Activated naive CD4-positive, alpha-beta T cell treated with anti-CD3 and anti-CD28 coated beads for 36 hours (primary cell): Measurements from ENCODE around the gene MRAP. TPM values are rescaled to one million over a fixed set of nuclear protein-coding genes. Genes with fewer than 3 reads are reported as not detected.

ENCODE experiments used
- CTCF ChIA-PET: fragments of 350-600 bp; sonication (Branson Sonifier 250); formaldehyde crosslinking; loops from one replicate; lab custom pipeline; 2021; ENCODE audit warnings: antibody characterized with exemption; lab: Charles Lee
- DNase-seq: peaks from one replicate; pipeline ENCODE4 v3.0.0-alpha.2; 2020
- H3K27ac Mint-ChIP-seq: one replicate; pipeline ENCODE4 v1.8.0; 2021; ENCODE audit warnings: mild to moderate bottlenecking, mixed read lengths
- H3K27me3 Mint-ChIP-seq: one replicate; pipeline ENCODE4 v1.8.0; 2021; ENCODE audit warnings: low read depth, mixed read lengths
- H3K36me3 Mint-ChIP-seq: one replicate; pipeline ENCODE4 v1.8.0; 2021; ENCODE audit warnings: low read depth, mixed read lengths
- H3K4me1 Mint-ChIP-seq: one replicate; pipeline ENCODE4 v1.8.0; 2021; ENCODE audit warnings: low read depth, mixed read lengths
- H3K4me3 Mint-ChIP-seq: one replicate; pipeline ENCODE4 v1.8.0; 2021; ENCODE audit warnings: mild to moderate bottlenecking, moderate library complexity, mixed read lengths
- H3K9me3 Mint-ChIP-seq: one replicate; pipeline ENCODE4 v1.8.0; 2021; ENCODE audit warnings: mixed read lengths
- intact Hi-C: fragments of 100-400 bp; cut with micrococcal nuclease; formaldehyde crosslinking; loops from one replicate; pipeline ENCODE4 v1.15.1; 2023
- total RNA-seq, 2 experiments: library from RNA; stranded (reverse); gene quantifications; one replicate each; pipeline ENCODE4 v1.2.3, GENCODE V29; 2021

MRAP gene
- total RNA-seq, 2 experiments from 2014 or later, result not detected

DNA sequence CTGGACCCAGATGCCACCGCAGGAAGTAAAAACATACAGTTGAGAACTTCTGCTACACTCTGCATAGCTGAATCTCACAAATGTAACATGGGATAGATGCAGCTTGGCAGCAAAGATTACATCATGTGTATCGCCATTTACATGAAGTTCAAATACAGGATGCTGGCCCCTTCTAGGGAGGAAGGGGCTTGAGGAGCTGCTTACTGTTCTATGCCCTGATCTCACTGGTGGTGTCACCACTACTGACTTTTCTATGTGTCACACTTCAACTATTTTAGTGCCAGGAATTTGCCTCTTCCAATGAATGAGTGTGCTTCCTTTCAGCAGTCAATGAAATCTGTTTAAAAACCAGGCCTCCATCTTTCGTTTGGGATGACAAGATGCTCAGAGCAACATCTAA lies 31.1 kb downstream of the MRAP start:
- intact Hi-C loops, result no loop called here
- no peaks in the 10 kb centered on the region for H3K4me1 Mint-ChIP-seq
- H3K27me3 Mint-ChIP-seq, result no peaks in the 10 kb centered on the region
- no peaks in the 10 kb centered on the region for H3K9me3 Mint-ChIP-seq
- no peak overlapping the region for H3K27ac Mint-ChIP-seq
- CTCF ChIA-PET, result interaction anchor here (0.7 kb wide), 1 partner anchor 18 kb away, joined by 4 read pairs; no protein-coding TSS in a partner anchor
- no peak for DNase-seq
- peaks cover 75% of the 10 kb centered on the region for H3K36me3 Mint-ChIP-seq
- no peak overlapping the region for H3K4me3 Mint-ChIP-seq

- peaks cover 75% of the 10 kb centered on the region for H3K36me3 Mint-ChIP-seq
- H3K4me3 Mint-ChIP-seq, result no peak overlapping the region
- H3K27ac Mint-ChIP-seq, result no peak overlapping the region
- H3K4me1 Mint-ChIP-seq, result no peaks in the 10 kb centered on the region
- H3K9me3 Mint-ChIP-seq, result no peaks in the 10 kb centered on the region
- H3K27me3 Mint-ChIP-seq, result no peaks in the 10 kb centered on the region
- CTCF ChIA-PET, result interaction anchor here (0.6 to 0.7 kb wide), 2 partner anchors 19 to 500 kb away, joined by 4 read pairs; no protein-coding TSS in a partner anchor
- no peak for DNase-seq
- intact Hi-C loops, result no loop called here
These were observed 32.2 kb downstream of the MRAP start for GRCh38 chr21:32330784-32331311.

GRCh38 chr21:32331444-32332305 lies 33.0 kb downstream of the MRAP start:
- intact Hi-C loops, result no loop called here
- DNase-seq, result no peak
- H3K27ac Mint-ChIP-seq, result peak overlapping the region; percentile 8
- no peaks in the 10 kb centered on the region for H3K4me1 Mint-ChIP-seq
- CTCF ChIA-PET, result interaction anchor here (0.6 kb wide), 1 partner anchor 466 kb away, joined by 3 read pairs; no protein-coding TSS in a partner anchor
- peaks cover 79% of the 10 kb centered on the region for H3K36me3 Mint-ChIP-seq
- H3K9me3 Mint-ChIP-seq, result no peaks in the 10 kb centered on the region
- no peaks in the 10 kb centered on the region for H3K27me3 Mint-ChIP-seq
- H3K4me3 Mint-ChIP-seq, result no peak overlapping the region

GRCh38 chr21:32332463-32332951 lies 33.9 kb downstream of the MRAP start:
- CTCF ChIA-PET, result interaction anchor here (0.6 to 1.1 kb wide), 2 partner anchors 9 to 467 kb away, joined by 3 read pairs; no protein-coding TSS in a partner anchor
- intact Hi-C loops, result no loop called here
- H3K9me3 Mint-ChIP-seq, result no peaks in the 10 kb centered on the region
- H3K27ac Mint-ChIP-seq, result no peak overlapping the region
- H3K36me3 Mint-ChIP-seq, result peaks cover 79% of the 10 kb centered on the region
- DNase-seq, result no peak
- H3K4me3 Mint-ChIP-seq, result no peak overlapping the region
- H3K4me1 Mint-ChIP-seq, result no peaks in the 10 kb centered on the region
- no peaks in the 10 kb centered on the region for H3K27me3 Mint-ChIP-seq

DNA sequence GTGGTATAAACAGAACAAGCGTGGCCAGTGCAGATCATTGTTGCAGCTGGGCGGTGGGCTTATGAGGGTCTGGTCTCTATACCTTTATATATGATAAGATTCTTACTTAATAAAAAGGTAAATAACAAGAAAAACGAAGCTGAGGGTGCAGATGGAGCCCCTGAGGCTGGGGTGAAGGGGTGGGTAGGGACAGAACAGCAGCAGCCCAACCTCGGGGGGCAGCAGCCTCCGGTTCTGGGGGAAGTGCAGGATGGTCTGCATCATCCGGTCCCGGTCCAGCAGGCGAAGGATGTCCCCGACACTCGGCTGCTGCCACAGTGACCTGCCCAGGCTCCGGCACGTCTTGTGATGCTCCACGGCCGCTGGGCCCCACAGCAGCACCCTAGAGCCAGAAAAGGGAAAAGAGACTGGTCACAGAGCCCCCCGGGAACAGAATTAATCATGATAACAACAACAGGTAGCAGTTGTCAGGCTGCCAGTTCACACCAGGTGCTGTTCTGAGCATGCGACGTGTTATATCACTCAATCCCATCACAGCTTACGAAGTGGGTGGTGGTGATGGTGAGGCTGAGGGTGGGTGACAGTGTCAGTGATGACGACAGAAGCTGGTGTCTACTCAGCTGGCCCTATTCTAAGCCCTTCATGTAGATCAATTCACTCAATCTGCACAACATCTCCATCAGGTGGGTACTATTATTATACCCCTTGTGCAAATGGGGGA lies 35.5 kb downstream of the MRAP start:
- intact Hi-C loops, result no loop called here
- H3K36me3 Mint-ChIP-seq, result peaks cover 77% of the 10 kb centered on the region
- CTCF ChIA-PET, result no interaction called here
- H3K4me1 Mint-ChIP-seq, result no peaks in the 10 kb centered on the region
- no peak overlapping the region for H3K27ac Mint-ChIP-seq
- H3K27me3 Mint-ChIP-seq, result no peaks in the 10 kb centered on the region
- DNase-seq, result no peak
- no peak overlapping the region for H3K4me3 Mint-ChIP-seq
- H3K9me3 Mint-ChIP-seq, result no peaks in the 10 kb centered on the region

GRCh38 chr21:32334980-32335531 lies 36.4 kb downstream of the MRAP start:
- Mint-ChIP-seq H3K27ac (no peak overlapping the region), H3K4me1 (no peaks in the 10 kb centered on the region), H3K4me3 (no peak overlapping the region), H3K36me3 (peaks cover 72% of the 10 kb centered on the region), H3K27me3 (no peaks in the 10 kb centered on the region), H3K9me3 (no peaks in the 10 kb centered on the region)
- CTCF ChIA-PET, result no interaction called here
- intact Hi-C loops, result no loop called here
- no peak for DNase-seq

DNA sequence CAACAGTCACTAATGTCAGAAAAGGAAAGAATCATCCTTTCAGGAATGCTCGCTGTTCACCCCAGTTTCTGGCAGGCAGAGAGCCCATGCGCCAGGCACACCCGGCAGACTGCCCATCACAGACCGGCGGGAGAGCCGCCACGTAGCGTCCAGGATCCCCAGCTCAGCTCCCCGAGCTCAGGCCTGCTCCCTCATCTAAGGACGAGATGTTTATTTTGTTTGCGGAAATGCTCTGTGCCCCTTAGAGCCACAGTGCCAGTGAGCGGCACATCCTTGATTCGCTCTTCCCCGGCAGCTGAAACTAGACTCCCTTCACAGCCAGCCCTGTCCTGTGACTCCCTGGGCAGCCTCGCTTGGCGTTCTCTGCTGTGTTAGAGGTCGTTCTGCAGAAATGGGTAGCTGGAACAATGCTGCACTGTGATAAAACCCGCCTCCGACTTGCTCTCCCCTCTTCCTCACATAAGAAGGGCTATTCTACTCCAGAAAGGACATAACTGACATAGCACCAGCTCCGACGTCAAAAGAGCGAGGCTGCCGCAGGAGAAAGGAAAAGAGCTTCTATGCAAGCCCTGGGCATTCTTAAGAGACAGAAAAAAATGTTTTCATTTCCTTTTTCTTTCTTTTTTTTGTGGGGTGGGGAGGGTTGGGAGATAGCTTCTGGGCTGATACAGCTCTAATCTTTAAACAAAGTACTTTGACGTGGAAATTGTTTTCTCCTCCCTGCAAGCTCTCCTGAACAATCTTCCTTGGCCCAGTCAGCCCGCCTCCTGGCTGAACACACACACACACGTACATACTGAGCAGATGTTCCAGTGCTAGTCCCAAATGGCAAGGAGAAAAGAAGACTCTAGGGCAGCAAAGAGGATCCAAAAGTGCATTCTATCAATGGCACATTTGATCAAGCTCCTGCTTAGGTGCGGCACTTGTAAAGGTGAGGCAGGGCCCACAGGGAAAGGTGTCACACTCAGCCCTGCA lies 37.2 kb downstream of the MRAP start:
- Mint-ChIP-seq H3K9me3 (no peaks in the 10 kb centered on the region), H3K4me1 (no peaks in the 10 kb centered on the region), H3K4me3 (no peak overlapping the region), H3K27me3 (no peaks in the 10 kb centered on the region), H3K36me3 (peaks cover 69% of the 10 kb centered on the region), H3K27ac (no peak overlapping the region)
- CTCF ChIA-PET, result no interaction called here
- intact Hi-C loops, result no loop called here
- no peak for DNase-seq

- H3K27me3 Mint-ChIP-seq, result no peaks in the 10 kb centered on the region
- intact Hi-C loops, result no loop called here
- CTCF ChIA-PET, result no interaction called here
- H3K36me3 Mint-ChIP-seq, result peaks cover 70% of the 10 kb centered on the region
- no peaks in the 10 kb centered on the region for H3K9me3 Mint-ChIP-seq
- H3K4me1 Mint-ChIP-seq, result no peaks in the 10 kb centered on the region
- H3K27ac Mint-ChIP-seq, result no peak overlapping the region
- no peak for DNase-seq
- no peak overlapping the region for H3K4me3 Mint-ChIP-seq
These were observed 38.1 kb downstream of the MRAP start for GRCh38 chr21:32336711-32337110.

GRCh38 chr21:32337206-32337605 lies 38.6 kb downstream of the MRAP start:
- CTCF ChIA-PET, result no interaction called here
- no peaks in the 10 kb centered on the region for H3K27me3 Mint-ChIP-seq
- no peaks in the 10 kb centered on the region for H3K4me1 Mint-ChIP-seq
- H3K27ac Mint-ChIP-seq, result no peak overlapping the region
- peaks cover 70% of the 10 kb centered on the region for H3K36me3 Mint-ChIP-seq
- intact Hi-C loops, result no loop called here
- DNase-seq, result no peak
- no peak overlapping the region for H3K4me3 Mint-ChIP-seq
- no peaks in the 10 kb centered on the region for H3K9me3 Mint-ChIP-seq

GRCh38 chr21:32338209-32338921 lies 39.7 kb downstream of the MRAP start:
- CTCF ChIA-PET, result interaction anchor here (0.6 kb wide), 1 partner anchor 18 kb away, joined by 3 read pairs; no protein-coding TSS in a partner anchor
- Mint-ChIP-seq H3K4me3 (no peak overlapping the region), H3K27me3 (no peaks in the 10 kb centered on the region), H3K4me1 (no peaks in the 10 kb centered on the region), H3K36me3 (peaks cover 64% of the 10 kb centered on the region), H3K27ac (no peak overlapping the region), H3K9me3 (no peaks in the 10 kb centered on the region)
- intact Hi-C loops, result no loop called here
- DNase-seq, result no peak
